GM18502 (cell line): ENCODE measurements around the gene FCRL4.
"Not testable (repeated sequence)": the region's sequence is repeated elsewhere in the genome, so short reads cannot be mapped to it uniquely, and the experiment has no call there.

Source experiments
- ATAC-seq: cut with Tn5 transposase; IDR thresholded peaks from one replicate; pipeline ENCODE4 v1.9.1; 2021; ENCODE audit warnings: mild to moderate bottlenecking; ENCODE audit not compliant: unreplicated experiment, poor library complexity

The FCRL4 gene

GRCh38 chr1:157558119-157558518 is 39.8 kb downstream of the FCRL4 start:
- ATAC-seq = no peak

- peak; percentile 62 for ATAC-seq
Measured at GRCh38 chr1:157551694-157552693, 45.9 kb downstream of the FCRL4 start, which contains the start of gene FCRL5. Gene FCRL5 (minus strand): TSS chr1:157552515. CDS start chr1:157552362, 153 bp downstream.

GRCh38 chr1:157548081-157548480 is 49.8 kb downstream of the FCRL4 start:
- not testable (repeated sequence) for ATAC-seq

- no peak for ATAC-seq
Measured at GRCh38 chr1:157542676-157543075, 55.2 kb downstream of the FCRL4 start.

- no peak for ATAC-seq
Measured at GRCh38 chr1:157540852-157541251, 57.0 kb downstream of the FCRL4 start.

GRCh38 chr1:157540160-157540748 is 57.6 kb downstream of the FCRL4 start:
- ATAC-seq = no peak

- ATAC-seq = no peak
Measured at GRCh38 chr1:157539568-157539967, 58.3 kb downstream of the FCRL4 start.

GRCh38 chr1:157532569-157532968 is 65.3 kb downstream of the FCRL4 start:
- no peak for ATAC-seq

- no peak for ATAC-seq
Measured at GRCh38 chr1:157523774-157524493, 74.0 kb downstream of the FCRL4 start.
